D341Med (cell line): Measurements from ENCODE around the gene LRRC55.
"Not testable (repeated sequence)": the region's sequence is repeated elsewhere in the genome, so short reads cannot be mapped to it uniquely, and the experiment has no call there.

ENCODE experiments used
- DNase-seq: peaks from one replicate; pipeline ENCODE4 v3.0.0; 2012; ENCODE audit warnings: low spot score

The LRRC55 gene

DNA sequence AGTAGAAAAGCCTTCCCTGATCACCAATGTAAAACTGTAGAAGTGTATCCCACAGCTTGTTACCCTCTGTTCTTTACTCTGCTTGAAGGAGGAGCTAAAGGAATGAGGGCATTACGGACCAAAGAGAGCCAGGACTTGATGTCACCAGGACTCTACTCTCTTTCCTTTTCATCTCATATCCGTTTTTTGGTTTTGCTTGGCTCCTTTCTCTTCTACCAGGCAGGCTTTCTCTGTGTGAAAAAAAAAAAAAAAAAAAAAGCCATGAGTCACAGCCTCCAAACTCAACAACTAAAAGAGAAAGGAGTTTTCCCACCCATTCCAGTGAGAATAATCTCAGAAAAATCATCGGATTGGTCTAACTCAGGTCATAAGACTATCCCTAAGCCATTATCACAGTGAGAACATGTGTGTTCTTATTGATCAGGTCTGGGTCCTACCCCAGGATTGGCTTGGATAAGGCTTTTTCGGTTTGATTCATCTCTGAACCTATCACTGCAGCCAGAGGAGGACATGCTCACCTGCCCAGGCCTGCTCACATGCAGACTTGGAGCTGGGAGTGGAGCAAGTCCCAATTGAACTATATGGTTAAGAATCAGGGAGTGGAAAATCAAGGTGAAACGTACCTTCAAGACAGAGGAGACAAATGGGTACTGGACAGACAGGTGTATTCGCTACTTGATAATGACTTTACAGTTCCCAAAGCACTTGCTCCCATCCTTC lies 19.4 kb upstream of the LRRC55 start:
- DNase-seq = no peak

DNA sequence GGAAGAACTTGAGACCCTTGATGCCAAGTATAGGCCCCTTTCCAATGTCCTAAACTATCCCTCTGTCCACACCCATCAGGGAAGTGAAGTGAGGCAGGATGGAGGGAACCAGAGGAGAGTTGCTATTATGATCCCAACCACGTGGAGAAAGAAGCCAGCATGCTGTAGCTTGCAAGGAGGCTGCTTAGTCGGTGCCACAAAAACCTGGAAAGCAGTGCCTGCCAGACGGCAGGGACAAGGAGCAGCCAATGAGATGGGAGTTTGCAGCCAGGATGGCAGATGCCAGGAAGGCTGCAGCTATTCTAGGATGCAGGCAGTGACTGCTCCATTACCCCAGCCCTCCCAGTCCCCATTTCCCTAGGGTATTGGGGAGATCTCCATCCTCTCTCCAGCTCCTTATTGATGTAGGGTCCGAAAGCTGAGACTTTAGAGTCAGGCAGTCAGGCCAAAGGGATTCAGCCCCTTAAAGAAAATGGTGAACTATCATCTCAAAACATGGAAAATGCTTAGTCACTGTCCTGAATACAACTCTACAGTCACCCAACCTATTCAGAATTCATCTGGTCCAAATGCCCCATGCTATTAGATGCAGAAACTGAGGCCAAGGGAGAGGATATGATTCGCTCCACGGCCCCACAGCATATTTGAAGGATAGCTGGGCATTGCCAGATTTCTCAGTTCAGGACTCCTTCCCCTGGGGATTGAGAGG lies 18.4 kb upstream of the LRRC55 start:
- no peak for DNase-seq

DNA sequence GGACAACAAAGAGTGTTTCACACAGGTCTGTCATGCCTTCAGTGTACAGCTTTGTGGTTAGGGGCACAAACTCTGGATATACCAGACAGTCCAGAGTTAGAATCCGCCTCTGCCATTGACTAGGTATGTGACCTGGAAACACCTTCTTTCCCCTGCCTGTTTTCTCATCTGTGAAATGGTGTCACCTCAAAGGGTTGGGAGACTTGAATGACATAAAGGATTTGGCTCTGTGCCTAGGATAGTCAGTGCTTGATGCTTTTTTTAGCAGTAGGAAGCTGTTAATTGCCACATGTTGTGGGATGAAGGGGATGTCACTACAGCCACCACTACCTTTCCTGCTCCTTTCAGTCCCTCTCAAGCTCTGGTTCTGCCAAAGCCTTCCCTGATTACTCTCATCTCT lies 17.4 kb upstream of the LRRC55 start:
- DNase-seq = no peak

DNA sequence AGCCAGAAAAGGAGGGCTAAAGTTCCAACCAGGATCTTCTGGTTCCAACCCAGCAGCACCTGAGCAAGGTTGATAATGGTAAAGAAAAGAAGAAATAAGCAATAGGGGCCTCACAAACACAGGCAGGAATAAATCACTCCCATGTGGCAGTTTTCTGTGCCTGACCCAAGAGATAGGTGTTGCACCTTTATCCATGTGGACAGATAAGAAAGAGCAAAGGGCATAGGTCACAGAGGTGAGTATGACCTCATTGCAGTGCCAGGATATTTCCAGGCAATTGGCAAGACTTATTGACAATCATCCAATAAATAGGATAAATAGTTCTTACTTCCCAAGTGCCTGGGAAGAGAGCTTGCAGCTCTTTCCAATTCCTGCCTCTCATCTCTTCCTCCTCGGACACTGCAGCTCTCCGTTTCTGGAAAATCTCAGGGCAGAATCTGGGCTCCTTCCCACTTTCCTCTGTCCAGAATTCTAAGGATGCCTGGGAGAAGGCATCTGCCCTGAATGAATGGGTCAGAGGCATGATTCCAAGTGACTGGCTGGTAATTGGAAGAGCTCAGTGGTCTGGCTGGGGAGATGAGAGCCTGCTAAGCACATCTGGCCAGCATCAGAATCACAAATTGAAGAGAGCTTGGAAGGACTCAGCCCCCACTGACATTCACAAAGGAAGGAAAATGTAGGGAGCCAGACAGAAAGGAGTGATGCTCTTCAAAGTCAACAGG lies 14.5 kb upstream of the LRRC55 start:
- DNase-seq = no peak

DNA sequence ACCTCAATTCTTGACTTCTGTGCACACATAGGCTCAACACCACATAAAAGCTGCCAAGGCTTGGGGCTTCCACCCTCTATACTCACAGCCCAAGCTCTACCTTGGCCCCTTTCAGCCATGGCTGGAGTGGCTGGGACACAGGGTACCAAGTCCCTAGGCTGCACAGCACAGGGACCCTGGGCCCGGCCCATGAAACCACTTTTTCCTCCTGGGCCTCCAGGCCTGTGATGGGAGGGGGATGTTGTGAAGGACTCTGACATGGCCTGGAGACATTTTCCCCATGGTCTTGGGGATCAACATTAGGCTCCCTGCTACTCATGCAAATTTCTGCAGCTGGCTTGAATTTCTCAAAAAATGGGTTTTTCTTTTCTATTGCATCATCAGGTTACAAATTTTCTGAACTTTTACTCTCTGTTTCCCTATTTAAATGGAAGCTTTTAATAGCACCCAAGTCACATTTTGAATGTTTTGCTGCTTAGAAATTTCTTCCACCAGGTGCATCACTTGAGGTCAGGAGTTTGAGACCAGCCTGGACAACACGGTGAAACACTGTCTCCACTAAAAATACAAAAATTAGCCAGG lies 11.9 kb upstream of the LRRC55 start:
- not testable (repeated sequence) for DNase-seq

DNA sequence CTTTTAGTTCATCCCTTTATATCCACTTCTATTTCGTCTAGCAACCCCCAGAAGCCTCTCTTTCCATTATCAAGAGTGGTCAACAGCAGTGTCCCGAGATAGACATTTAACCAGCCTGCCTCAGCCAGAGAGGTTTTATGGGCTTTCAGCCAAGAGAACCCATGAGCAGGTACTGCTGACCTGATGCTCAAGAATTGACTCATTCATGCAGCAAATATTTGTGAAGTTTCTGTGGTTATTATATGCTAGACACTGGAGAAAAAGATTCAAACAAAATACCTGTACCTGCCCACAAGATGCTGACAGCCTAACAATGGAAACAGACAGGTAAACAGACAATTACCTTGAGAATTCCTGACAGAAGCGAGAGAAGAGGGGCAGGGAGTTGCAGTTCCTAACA lies 9.7 kb upstream of the LRRC55 start:
- no peak for DNase-seq

DNA sequence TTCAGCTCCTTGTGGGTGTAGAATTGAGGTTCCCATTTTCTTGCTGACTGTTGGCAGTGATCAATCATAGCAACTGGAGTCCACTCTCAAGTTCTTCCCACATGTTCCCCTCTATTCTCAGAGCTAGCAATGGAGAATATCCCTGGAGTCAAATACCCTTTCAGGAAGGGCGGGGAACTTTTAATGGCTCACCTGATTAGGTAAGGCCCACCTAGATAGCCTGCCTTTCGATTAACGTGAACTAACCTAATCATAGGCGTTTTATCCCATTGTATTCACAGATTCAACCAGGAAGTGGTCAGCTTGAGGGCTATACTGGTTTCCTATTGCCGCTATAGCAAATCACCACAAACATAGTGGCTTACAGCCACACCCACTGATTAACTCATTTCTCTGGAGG lies 7.1 kb upstream of the LRRC55 start:
- no peak for DNase-seq

DNA sequence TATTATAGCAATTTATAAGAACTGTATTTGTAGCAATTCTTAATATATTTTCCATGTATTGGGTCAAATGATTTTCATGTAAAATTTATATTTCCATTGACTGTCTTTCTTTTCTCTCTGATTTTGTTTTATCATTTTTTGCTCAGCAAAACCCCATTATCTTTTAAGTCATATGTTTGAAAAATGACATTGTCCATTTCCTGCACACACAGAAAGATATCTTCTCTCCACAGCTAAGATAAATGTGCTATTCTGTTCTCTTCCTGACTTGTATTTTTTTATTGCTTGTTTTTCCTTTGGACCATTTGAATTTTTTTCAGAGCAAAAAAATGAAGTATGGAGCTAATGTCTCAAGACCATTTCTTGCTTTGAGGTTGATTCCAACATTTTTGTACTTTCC lies 6.3 kb upstream of the LRRC55 start:
- DNase-seq = no peak

DNA sequence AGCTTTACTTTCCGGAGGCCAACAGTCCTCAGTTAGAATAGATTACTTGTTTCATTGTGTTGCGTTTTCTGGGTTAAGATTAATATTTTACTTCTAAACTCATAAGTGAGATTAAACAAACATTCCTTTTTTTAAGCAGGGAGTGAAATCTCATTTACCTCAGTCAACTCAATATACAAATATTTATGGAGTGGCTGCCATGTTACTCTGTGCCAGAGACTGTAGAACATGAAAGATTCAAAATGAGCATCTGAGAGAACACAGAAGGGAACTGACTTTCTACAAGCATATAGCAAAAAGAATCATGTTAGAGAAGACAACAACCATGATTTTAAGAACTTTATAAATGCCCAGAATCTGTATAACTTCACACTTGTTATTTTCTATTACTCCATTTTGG lies 3.4 kb upstream of the LRRC55 start:
- DNase-seq = no peak

DNA sequence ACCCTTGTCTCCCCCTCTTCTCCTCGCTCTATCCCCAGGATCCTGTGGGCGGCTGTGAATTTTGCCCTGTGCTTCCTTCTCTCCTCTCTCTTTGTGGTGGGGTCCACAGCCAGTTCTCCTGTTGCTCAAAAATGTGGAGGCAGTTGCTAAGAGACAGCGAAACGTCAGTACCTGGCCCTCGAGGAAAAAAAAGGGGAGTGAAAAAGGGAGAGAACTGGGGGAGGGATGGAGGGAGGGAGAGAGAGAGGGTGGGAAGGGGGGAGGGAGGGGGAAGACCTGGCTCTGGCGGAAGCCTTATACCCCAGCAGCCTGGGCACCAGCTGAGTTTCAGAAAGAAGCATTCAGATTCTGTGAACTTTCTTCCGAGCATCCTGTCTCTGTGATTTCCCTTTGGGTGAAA lies 2.1 kb upstream of the LRRC55 start:
- no peak for DNase-seq

DNA sequence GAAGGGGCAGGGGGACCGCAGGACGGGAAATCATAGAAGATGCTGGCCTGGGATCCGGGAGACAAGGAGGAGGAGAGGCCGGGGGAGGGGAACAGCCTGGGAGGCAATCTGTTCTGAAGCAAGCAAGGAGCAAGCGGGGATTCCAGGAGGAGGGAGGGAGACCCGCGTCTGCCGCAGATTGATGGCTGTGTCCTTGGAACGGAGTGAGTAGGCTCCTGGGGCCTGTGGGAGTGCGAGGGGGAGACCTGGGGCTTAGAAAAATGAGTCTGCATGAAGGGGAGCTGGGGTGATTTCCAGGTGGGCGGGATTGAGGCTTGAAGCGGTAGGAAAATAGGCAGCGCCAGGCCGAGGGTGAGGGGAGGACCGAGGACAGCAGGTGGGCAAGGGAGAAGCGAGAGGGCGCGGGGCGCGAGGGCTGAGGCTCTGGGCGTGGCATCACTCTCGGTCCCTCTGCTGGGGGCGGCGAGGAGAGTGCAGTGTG lies 1.6 kb upstream of the LRRC55 start:
- DNase-seq = no peak

DNA sequence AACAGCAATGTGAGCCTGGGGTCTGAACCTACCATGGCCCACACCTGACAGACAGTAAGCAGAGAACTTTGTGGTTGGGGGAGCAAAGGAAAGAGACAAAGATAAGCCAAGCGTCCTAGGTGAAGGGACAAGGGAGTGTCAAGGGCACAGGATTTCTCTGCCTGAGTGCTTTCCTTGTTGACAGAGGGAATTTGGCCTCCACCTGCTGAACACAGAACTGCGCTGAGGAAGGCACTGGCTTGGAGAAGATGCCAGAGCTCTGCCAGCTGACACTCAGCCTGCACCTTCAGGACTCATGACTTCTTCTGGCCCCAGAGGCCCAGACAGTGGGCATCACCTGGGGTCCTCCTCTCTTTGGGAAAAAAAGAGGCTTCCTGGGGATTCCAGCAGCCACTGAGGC lies 789 bp upstream of the LRRC55 start:
- no peak for DNase-seq

DNA sequence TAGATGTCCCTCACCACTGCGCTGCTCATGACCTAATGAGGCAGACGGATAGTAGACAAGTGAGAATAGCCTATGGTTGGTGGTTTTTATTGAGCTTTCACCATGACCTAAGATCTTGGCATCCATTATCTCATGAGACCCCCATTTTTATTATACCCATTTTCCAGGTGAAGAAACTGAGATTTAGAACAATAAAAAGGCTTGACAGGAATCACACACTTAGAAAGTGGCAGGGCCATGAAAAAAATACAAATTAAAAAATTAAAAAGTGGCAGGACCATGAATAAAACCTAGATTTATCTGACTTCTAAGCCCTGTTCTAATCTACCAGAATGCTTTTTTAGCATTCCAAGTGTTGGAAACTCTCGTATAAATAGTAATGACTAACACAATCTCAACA lies 1.1 kb downstream of the LRRC55 start:
- DNase-seq = no peak

DNA sequence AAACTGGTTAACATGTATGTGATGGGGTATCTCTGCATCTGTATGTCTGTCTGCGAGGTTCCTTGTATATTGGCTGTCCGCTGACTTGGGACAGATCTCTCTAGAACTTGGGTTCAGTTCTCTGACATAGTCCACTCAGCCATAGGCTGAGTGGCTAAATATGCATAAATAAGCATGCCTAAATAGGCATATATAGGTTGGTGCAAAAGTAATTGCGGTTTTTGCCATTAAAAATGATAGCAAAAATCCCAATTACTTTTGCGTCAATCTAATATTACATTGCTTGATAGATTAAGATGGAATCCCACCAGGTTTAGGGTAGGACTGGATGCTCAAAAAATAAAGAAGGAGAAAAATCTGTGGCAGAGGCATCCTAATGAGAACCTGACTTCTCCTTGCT lies 8.8 kb downstream of the LRRC55 start:
- no peak for DNase-seq

DNA sequence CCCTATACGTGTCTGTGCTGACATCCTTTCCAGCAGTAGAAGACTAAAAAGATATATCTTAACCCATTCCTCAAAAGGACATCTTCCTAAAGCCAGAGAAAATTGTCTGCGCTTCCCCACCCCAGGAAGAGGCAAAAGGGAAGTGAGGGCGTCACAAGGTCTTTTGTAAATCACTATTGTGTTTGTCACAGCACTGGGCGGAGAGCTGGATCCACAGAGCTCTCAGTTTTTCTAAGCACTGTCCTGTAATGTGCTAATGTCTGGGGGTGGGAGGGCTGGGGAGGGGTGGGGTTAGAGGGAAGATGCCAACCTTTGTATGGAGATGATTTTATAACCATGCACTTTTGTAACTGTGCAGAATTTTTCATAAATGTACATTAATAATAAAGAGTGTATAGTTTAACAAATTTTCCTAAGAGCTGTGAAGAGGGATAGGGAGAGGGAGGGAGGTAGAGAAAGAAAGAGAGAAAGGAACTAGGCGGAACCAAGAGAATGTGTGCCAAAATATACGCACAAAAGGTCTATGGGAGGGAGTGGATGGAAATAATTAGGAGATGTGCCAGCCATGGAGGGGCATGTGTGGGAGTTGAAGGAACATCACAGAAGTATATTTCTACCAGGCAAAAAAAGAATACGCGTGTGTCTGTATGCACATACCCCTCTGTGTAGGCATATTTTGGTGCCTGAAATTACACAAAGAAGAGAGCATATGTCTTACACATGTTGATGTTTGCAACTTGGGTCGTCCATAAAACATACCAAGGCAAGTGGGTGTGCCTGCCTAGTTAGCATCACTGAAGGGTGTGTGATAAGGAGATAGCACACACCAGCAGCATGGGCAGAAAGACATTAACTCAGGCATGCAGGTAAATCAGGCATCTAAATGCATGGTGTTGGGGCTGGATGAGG lies 9.8 kb downstream of the LRRC55 start:
- DNase-seq = no peak

DNA sequence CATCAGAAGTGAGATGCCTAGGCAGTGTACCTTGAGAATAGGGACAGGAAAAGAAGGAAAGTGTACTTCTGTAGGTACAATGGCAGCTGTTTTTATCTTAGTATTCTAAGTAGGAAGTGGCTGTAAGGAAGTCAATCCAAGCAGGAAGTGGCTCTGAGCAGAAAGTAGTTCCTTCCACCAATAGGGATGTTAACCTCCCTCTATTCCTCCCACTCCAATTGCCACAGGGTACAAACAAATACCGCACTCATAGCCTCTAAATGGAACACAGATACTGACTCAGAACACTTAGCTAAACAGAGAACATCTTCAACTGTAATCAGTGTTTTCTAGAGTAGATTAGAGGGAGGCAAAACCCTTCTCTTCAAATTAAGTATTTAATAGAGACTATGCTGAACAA lies 10.6 kb downstream of the LRRC55 start:
- no peak for DNase-seq

DNA sequence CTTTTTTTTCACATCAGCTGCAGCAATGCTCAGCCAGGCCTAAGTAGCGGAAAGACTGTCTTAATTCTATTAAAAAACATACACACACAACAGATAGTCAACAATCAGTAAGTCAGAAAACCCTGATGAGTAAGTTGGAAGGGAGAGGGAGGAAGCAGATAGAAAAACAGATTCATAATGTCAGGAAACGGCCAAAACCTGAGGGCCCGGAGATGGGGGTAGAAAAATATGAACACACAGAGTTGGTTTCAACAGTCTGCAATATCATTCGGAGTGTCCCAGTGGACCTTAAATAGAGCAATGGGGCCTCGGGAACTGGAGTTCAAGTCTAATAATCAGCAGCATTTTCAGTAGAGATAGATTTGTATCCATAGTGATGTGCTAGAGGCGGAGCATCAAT lies 14.8 kb downstream of the LRRC55 start:
- DNase-seq = no peak

DNA sequence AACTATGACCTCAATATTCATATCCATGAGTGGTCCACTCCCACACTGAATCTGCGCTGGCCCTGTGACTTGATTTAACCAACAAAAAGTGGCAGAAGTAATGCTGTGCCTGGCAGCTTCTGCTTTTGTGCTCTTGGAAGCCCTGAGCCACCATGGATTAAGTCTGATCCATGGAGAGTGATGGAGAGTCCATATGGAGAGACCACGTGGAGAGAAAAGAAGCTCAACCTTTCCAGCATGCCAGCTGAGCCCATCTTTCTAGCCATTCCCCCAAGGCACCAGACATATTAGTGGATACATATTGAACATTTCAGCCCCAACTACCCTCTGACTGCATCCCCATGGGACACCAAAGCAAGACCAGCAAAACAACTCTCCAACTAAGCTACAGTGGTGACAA lies 16.0 kb downstream of the LRRC55 start:
- no peak for DNase-seq

DNA sequence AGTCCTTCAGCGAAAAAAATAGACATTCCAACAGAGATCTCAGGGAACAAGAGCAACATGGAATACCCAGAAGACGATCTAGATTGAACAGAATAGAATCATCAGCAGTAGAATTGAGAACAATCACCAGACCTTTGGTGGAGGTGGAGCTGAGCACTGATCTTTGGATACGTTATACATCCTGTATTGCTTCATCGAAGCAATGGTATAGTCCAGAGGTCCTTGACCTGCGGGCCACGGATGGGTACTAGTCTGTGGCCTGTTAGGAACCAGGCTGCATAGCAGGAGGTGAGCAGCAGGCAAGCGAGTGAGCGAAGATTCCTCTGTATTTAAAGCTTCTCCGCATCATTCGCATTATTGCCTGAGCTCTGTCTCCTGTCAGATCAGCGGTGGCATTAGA lies 17.6 kb downstream of the LRRC55 start:
- no peak for DNase-seq

DNA sequence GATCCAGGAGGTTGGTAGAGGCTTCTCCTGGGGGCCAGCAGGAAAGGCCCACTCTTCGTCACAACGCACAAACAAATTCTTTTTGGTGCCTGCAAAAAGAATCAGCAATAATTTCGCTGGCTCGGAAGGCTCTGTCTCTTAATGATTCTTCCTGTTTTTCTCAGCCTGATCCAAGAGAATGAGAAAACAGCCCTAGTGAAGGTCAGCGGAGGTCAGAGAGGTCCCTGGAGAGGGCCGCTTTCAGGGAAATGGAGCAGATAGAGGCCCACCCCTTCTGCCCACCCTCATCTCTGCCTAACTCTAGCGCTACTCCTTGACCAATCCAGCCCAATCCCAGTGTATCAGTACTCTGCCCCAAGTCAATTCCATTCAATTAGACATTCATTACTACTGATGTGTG lies 19.2 kb downstream of the LRRC55 start:
- DNase-seq = no peak

DNA sequence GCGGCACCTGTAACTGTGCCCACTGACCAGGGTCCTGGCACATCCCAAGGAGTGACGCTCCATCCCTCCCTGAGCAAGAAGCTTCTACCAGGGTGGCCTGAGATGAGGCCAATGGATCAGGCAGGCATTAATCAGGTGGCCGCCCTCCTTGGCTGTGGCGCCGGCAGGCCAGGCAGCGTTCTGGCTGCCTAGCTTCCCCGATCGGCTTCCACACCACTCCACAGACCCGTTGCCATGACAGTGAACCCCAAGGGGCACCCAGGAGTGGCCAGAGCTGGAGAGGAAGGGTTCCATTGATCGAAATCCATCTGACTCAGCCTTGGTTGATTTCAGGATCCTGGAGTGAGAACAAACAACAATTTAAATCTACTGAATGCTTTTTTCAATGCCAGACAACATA lies 20.5 kb downstream of the LRRC55 start:
- no peak for DNase-seq

DNA sequence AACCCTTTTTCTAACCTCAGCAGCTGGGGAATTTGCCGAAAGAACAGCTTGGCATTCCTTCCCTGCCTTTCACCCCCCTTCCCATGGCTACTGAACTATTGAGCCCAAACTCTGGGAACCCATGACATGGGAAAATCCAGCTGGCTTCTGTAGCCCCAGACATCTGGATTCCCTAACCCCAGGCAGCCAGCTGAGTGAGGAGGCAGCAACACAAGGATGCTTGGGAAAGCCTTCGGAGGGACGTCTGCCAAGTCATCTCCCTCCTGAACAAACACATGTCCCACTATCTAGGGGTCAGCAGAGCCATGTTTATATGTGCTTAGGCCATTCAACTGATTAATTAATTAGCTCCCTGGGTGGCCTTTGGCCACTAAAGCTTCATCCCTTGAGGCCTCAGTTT lies 21.6 kb downstream of the LRRC55 start:
- DNase-seq = no peak
